GM21717 (cell line): Measurements from ENCODE around the gene OSBP2.

Experiments used
- ATAC-seq: cut with Tn5 transposase; IDR thresholded peaks from one replicate; pipeline ENCODE4 v1.9.1; 2021; ENCODE audit warnings: mild to moderate bottlenecking, moderate library complexity; ENCODE audit not compliant: unreplicated experiment

Gene OSBP2

DNA sequence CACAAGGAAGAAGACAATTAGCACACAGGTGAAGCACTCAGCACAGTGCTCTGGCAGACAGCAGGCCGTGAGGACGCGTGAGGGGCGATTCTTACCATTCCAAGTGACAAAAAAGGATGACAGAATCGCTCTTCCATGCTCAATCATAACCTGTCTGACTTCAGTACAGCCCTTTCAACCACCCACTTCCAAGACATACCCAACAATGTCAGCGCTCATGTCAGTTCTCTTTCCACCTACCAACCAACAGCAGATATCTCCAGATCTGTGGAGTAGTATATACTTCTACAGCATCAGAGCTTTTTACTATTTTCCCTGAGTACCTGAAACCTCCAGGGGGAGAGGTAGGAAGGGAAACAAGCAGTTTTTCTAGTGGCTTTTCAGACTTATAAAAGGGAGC, 233.7 kb downstream of the OSBP2 start:
- ATAC-seq, result no peak

DNA sequence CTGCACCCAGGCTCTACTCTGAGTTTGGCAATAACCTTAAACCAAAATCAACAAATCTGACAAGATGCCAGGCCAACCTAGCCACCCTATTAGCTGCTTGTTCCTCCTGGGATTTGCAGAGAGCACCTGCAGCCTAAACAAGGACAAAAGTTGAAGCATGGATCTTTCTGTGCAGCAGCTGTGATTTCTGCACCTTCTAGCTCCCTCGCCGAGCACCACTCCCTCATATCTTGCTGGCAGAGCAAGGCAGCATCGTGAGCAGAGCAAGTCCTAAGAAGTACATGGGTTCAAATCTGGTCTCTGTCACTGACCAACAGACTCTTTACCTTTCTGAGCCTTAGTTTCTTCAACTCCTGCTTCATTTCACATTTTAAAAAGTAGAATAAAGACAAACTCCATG, 235.6 kb downstream of the OSBP2 start:
- ATAC-seq, result no peak

DNA sequence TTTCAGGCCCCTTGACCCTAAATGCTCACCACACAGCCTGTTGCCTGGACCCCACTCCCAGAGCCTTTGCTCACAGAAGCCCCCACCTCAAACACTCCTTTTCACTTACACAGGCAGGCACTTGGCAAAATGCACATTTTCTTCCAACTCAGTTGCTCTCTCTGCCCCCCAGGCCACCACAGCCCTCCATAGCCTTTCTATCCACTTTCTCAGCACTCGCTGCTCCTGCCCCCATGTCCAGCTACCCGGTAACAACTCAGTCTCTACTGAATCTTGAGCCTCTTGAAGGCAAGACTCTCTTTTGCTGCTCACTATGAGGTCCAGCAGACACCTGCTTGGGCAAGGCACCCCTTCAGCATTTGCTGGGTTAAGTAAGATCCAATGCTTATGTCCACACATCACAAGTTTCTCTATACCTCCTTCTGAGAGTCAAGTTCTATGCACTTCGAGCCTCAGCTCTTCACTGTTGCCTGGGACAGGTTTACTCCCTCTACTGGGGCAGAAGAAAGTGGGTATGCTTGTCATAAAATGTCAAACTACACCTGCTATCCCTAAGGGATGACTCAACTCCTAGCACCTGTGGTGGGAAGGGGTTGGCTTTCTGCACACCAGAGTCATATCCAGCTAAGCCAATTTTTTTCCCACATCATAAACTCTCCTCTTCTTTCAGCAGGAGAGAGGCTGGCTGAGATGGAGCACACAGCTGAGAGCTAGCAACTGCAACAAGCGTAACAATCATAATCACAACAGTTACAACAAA, 237.0 kb downstream of the OSBP2 start:
- no peak for ATAC-seq

DNA sequence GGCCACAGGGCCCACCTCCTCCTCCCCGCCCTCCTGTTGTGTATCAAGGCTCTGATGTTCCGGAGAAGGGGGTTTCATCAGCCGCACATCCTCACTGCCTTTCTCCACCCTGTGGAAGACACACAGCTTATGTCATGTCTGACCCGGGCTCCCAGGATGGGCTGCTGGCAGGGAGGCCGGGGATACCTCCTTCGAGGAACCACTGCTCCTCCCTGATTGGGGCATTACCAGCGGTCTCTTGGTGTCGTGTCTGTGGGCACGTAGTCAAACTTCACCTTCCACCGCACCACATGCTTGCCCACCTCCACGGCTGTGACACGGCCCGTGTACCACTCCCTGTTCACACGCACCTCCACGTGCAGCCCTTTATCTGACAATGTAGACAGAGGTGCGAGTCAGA, 238.0 kb downstream of the OSBP2 start:
- ATAC-seq, result no peak

DNA sequence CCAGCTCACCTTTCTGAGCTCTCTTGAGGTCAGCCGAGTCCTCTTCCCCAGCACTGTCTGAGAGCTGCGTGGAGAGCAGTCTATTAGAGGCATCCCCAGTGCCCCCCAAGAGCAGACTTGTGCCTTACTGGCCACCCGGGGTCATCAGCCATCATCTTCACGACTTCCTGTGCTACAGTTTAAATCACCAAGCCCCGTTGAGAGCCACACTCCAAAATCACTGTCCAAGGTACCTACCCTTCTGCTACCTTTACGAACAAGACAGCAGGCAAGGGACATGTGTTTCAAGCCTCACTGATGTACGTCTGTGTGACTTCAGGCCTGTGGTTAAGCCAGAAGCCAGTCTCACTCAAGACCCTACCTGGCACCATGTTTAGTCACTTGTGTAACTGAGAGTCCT, 238.8 kb downstream of the OSBP2 start:
- no peak for ATAC-seq

DNA sequence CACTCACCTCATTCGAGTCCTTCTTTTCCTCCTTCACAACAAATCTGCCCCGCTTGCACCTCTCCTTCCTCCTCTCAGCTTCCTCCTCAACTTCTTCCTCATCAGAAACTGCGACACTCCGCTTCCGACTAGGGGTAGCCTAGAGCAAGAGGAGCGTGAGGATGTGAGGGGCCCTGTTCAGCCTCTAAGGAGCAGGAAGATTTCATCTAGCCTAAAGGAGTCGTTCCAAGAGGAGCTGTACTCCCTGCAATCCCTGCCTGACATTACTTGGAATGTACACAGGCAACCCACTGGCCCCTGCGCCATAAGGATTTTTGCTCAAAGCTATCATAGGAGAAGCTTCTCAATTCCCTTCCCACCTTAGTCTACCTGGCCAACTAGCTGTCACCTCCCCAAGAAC, 239.4 kb downstream of the OSBP2 start:
- ATAC-seq, result no peak

DNA sequence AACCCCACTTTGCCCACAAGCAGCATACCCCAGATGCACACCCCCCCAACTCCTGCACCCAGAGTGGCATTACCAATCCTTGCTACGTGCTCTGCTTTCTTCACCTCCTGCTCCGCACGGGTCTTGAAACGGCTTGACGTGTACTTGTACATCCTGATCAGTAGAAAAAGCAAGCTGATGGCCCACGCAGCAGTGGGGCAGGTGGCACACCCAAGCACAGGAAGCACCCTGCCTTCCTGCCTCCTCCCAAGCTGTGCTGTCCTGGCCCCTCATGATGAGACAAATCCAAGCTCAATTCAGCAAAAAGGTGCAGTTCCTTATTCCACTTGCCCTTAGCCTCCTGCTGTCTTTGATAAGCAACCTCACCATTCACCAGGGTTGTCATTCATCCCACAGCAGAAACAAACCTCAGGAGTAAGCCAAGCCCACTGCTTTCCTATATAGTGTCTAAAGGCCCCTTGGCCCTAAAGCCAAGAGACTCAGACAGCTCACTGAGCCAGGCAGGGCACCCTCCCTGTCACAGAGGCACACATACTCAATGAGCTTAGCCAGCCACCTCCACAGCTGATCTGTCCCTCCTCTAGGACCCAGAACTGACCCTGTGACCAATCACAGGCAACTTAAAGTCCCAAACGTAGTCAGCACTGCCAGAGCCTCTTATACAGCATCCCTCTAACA, 246.2 kb downstream of the OSBP2 start:
- no peak for ATAC-seq

DNA sequence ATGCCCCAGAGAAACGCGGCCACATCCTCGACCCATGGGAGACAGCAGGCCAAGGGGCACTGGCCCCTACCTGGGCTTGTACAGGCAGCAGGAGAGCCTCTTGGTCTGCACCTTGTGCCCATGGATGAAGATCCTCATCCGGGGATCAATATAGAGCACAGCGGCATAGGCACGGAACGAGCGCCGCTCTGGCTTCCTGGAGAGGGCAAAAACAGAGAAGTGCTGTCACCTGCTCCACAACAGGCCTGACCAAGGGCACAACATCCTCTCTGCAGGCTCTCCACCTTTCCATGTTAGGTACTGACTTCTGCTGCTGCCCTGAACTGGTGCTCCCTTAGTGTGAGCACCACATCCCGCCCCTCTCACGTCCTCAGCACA, 246.7 kb downstream of the OSBP2 start:
- ATAC-seq, result no peak

DNA sequence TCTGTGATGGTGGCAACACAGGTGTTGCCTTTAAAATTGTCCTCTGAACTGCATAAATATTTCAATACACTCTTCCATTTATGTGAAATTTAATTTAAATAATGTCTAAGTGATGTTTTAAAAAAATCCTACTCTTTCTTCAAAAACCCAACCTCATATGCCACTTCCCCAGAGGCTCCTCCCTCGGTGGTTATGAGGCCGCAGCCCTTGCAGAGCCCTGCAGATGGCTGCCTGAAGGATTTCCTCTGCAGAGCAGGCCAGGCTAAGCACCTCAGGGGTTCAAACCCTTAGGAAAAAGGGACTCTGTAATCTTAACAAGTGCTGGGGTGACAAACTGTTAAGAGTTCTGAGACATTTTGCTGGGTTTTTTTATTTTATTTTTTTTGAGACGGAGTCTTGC, 248.7 kb downstream of the OSBP2 start:
- no peak for ATAC-seq

DNA sequence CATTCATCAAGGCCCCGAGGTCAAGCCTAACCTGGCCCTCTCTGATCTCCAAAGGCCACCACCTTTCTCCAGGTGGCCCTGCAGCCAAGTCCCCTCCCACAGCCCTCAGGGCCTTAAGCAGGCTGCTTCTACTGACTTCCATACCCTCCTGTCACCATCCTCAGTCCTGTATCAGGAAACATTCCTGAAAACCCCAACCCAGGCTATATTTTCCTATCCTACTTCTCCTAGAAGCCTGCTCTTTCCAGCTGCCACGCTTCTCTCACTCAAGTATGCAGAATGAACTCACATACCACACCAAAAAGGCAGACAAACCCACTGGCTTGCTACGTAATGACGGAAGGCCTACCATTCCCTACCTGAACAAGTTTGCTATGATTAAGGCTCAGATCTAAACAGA, 250.3 kb downstream of the OSBP2 start:
- ATAC-seq, result no peak

DNA sequence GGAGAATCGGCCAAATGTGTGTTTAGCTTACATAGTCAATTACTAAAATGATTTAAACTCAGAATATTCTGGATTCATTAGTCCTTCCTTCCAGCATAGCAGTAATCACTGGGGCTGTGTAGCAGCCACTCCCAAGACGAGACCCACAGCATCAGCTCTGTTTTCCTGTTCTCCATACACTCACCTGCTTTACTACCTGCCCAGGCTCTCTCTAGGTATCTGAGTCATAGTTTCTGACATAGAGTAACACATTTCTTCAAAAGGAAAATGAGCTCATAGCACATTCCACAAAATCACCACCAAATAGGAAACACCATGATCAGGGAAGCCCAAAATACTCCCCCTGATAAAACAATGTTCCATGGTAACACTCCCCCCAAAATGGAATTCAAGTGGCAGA, 251.0 kb downstream of the OSBP2 start:
- ATAC-seq, result no peak

DNA sequence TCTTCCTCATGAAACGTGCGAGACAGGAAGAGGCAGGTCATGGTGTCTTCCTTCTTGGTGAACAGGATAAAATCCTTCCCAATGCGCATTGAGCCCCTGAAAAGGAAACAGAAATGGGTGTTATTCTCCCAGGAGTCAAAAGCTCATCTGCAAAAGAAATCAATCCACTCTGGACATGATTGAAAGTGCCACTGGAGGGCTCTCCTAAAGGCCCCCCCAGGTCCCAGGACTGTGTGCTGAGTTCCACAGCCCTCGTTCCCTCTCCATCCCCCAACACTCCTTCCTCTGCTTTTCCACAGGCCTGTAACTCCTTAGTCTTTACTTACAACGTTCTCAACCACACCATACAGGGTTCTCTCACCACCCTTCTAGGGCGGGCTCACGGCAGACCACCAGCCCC, 251.7 kb downstream of the OSBP2 start:
- ATAC-seq, result no peak

DNA sequence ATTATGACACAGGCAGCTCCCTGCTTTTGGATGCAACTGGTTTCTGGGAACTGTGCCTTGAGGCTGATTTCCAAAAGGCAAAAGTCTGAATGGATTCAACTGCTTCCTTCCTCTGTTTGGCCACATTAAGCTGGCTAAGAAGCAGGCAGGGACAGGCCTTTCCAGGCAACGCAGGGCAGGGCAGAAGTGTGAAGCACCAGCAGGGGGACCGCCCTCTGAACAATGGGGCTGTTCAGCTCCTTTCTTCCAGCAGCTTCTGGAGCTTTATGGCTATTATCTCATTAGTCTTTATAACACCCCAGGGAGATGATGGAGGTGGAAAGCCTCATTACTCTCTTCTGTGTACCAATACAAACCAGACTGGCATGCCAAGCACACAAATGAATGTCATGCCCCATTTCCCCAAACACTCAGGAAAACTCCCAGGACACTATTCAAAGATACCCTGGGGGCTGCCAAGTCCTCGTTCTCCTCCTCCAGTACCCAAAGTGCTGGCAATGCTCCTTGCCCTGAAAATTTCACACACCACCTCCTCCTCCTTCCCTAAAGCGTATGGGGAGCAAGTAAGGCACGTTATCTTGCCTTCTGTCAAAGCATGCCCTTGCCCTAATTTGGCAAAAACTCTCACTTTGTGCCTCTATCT, 252.6 kb downstream of the OSBP2 start:
- no peak for ATAC-seq

DNA sequence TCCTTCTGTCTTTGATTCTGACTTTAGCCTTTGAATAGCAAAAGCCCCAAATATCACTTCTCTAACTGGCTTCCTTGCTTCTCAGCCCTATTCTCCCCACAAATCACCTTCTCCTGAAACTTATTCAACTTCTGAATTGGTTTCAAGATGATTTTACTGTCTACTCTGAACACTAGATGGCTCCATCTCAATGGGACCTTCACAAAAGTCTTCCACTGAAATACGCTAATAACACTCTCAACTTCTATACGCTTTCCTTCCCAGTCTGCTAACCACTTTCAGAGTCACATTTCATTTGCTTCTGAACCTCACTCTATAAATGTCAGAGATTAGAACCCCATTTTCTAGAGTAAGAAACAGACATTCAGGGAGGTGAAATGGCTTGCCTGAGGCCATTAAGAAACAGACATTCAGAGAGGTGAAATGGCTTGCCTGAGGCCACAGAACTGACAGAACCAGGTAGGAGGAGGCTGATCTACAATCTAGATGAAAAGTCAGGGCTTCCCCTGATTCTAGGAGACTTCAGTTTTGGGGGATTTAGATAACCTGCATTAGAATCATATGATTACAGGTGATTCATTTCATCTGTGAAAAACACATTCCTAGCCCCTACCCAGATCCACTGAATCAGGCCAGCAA, 253.3 kb downstream of the OSBP2 start:
- ATAC-seq, result no peak

DNA sequence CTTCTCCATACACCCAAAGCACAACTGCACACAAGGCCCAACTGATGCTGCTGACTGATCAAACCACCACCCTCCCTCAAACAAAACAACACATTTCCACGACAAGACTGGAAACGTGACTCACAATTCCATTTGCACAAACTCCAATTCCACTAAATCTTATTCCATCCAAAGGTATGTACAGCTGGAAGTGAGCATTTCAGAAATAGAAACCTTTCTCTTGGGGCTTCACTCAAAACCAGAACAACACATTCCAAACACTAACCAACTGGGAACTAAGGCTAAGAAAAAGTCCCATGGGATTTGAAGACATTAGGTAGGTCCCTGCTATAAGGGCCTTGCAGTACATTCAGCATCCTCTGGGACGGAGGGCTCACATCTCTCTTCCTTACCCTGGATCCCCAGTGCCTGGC, 254.3 kb downstream of the OSBP2 start:
- ATAC-seq, result no peak

DNA sequence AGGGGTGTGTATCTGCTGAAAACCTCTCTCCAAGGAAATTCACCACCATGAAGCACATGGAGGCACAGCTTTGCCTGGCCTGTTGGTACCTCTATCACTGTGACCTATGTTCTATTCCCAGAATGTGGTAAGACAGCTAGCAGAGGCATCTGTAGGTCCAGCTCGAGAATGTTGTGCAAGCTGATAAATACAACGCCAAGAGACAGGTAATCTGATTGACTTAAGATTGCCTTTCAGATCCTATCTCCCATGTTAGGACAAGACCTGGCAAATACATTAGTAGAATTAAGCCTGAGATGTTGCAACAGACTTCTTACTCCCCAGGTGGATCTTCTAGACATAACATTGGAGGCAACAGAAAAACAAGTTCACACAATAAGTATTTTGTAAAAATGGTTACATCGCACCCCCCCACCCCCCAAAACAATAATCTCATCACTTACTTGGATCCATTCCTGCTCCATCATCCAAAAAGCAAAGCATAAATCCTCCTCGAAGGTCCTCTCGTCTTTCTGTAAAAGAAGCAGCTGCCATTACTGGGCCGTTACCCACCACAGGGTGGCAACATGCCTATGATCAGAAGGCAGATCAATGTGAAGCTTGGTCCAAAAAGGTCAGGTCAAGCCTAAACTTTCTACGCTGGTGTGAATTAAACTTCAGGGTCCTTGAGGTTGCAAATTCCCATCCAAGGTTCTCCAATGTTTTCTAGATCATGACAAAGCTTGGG, 255.4 kb downstream of the OSBP2 start:
- ATAC-seq, result no peak

DNA sequence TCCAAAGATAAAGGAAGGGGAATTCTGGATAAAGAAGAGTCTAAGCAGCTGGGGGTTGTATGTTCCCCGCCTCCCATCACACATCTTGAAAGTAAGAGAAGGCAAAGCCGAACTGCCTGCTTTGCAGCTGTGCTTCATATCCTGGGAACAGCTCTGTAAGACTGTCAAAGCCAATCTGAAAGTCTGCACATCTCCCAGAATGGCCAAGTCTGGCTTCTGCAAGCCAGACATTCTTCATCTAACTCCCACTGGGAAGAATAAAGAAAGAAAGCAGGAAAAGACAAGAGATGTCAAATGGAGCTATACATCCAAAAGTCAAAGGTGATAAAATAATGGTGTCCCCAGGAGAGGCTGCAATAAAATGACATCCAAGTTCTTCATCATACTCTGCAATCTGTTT, 258.5 kb downstream of the OSBP2 start:
- ATAC-seq, result no peak

DNA sequence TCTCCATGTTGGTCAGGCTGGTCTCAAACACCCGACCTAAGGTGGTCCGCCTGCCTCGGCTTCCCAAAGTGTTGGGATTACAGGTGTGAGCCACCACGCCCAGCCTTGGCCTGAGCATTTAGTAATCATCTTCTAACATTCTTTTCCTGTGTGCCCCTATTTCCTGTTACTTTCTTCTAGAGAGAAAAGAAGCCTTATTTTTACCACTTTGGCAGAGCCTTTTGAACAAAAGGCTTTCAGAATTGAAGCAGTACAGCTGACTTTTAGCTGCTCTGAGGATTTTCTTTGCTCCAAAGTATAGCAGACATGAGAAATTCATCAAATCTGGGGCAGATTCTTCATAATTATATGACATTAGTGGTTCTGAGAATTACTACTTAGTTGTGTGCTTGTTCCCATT, 260.5 kb downstream of the OSBP2 start:
- ATAC-seq, result no peak
